Fibroblast of lung (primary cell): ENCODE results near the gene NKPD1.

ENCODE experiments used
- CTCF ChIP-seq, 2 donors: IDR thresholded peaks in 1 of 2; conservative IDR thresholded peaks in 1 of 2; 1 replicate in 1 of 2; 2 replicates in 1 of 2; pipeline ENCODE4 v1.5.1; 2011 to 2012; ENCODE audit warnings: low read length in 2 of 2, control low read depth in 1 of 2, inconsistent platforms in 1 of 2, low read depth in 1 of 2, mild to moderate bottlenecking in 1 of 2
- EZH2 ChIP-seq: IDR thresholded peaks from 2 replicates; pipeline ENCODE4 v1.5.1; 2012; ENCODE audit warnings: low read length, control low read depth, mild to moderate bottlenecking; ENCODE audit errors: missing control alignments

GRCh38 chr19:45142726-45143110 lies 18.1 kb downstream of the NKPD1 start:
- no peak for TF ChIP-seq CTCF (conservative IDR thresholded peaks at IDR 0.05 in 1 of 2, IDR thresholded peaks at IDR 0.05 in 1 of 2; ENCODE audit: low read depth in 1 of 2, low read length in 2 of 2)
- TF ChIP-seq EZH2: no peak
